Hepatocyte (in vitro differentiated cells): Measurements from ENCODE around the gene C4orf51. TPM values are rescaled to one million over a fixed set of nuclear protein-coding genes. Genes with fewer than 3 reads are reported as not detected.

Experiments used
- DNase-seq: peaks from one replicate; pipeline ENCODE4 v3.0.0-alpha.2; 2016; ENCODE audit warnings: low spot score
- H2AFZ ChIP-seq: fragments of 200-600 bp; sonication (generic); 2 replicates; pipeline ENCODE4 v1.6.0; 2016; ENCODE audit warnings: antibody characterized with exemption, mild to moderate bottlenecking
- H3K27ac ChIP-seq: fragments of 200-600 bp; sonication (generic); 2 replicates; pipeline ENCODE4 v1.5.1; 2016; ENCODE audit warnings: mild to moderate bottlenecking
- H3K27me3 ChIP-seq: fragments of 200-600 bp; sonication (generic); 2 replicates; pipeline ENCODE4 v1.6.1; 2016
- H3K36me3 ChIP-seq: fragments of 200-600 bp; sonication (generic); replicated peaks from 2 replicates; pipeline ENCODE4 v1.5.1; 2016; ENCODE audit warnings: low read depth; ENCODE audit not compliant: insufficient read depth
- H3K4me1 ChIP-seq: fragments of 200-600 bp; sonication (generic); 2 replicates; pipeline ENCODE4 v1.5.1; 2016; ENCODE audit warnings: mild to moderate bottlenecking, moderate library complexity; ENCODE audit not compliant: insufficient read depth
- H3K4me2 ChIP-seq: fragments of 200-600 bp; sonication (generic); 2 replicates; pipeline ENCODE4 v1.6.0; 2016
- H3K4me3 ChIP-seq: fragments of 200-600 bp; sonication (generic); 2 replicates; pipeline ENCODE4 v1.5.1; 2016; ENCODE audit warnings: mild to moderate bottlenecking
- H3K79me2 ChIP-seq: fragments of 200-600 bp; sonication (generic); 2 replicates; pipeline ENCODE4 v1.6.0; 2017; ENCODE audit warnings: mild to moderate bottlenecking
- H3K9me2 ChIP-seq: fragments of 200-600 bp; sonication (generic); replicated peaks from 2 replicates; pipeline ENCODE4 v1.6.0; 2017; ENCODE audit warnings: mild to moderate bottlenecking; ENCODE audit not compliant: insufficient read depth
- H3K9me3 ChIP-seq: fragments of 200-600 bp; sonication (generic); 2 replicates; pipeline ENCODE4 v1.5.1; 2016; ENCODE audit warnings: low read depth, mild to moderate bottlenecking
- H4K20me1 ChIP-seq: fragments of 200-600 bp; sonication (generic); 2 replicates; pipeline ENCODE4 v1.6.0; 2016; ENCODE audit warnings: mild to moderate bottlenecking; ENCODE audit not compliant: insufficient read depth, poor library complexity, severe bottlenecking
- CTCF ChIP-seq: fragments of 200-600 bp; sonication (generic); IDR thresholded peaks from 2 replicates; pipeline ENCODE4 v1.5.1; 2016; ENCODE audit warnings: antibody characterized with exemption, mild to moderate bottlenecking; ENCODE audit not compliant: poor library complexity
- EZH2 ChIP-seq: fragments of 200-600 bp; sonication (generic); IDR thresholded peaks from 2 replicates; pipeline ENCODE4 v1.6.1; 2016; ENCODE audit warnings: antibody characterized with exemption, mild to moderate bottlenecking, borderline replicate concordance
- EZH2phosphoT487 ChIP-seq: fragments of 200-600 bp; sonication (generic); IDR thresholded peaks from one replicate; pipeline ENCODE4 v1.6.1; 2018; ENCODE audit warnings: antibody characterized with exemption, mild to moderate bottlenecking, low read depth, moderate library complexity; ENCODE audit not compliant: unreplicated experiment, severe bottlenecking
- WGBS: methylation state at CpG from one replicate; pipeline ENCODE4 v1.1.6; 2016; ENCODE audit warnings: low lambda C conversion rate; ENCODE audit errors: missing lambda C conversion rate; 5-methylcytosine and 5-hydroxymethylcytosine counted together
- polyA plus RNA-seq: library from polyadenylated mRNA; unstranded; fragments of >200 nt; fragmentation: Nextera tagmentation; extraction: Ambion mirVana; gene quantifications from 2 replicates; pipeline ENCODE4 v1.2.1, GENCODE V29; 2016
- total RNA-seq: library from RNA; depleted of rRNA; stranded (reverse); fragments of >200 nt; gene quantifications from 2 replicates; pipeline ENCODE4 v1.2.3, GENCODE V29; 2014

C4orf51 gene
- total and polyA plus RNA-seq, 2 experiments from 2014 or later = not detected

GRCh38 chr4:145736241-145736831 lies 56.4 kb downstream of the C4orf51 start:
- Histone ChIP-seq H3K4me3 (no peak overlapping the region), H3K79me2 (no peaks in the 10 kb centered on the region), H3K4me1 (peaks cover 34% of the 10 kb centered on the region), H2AFZ (no peak overlapping the region), H3K27ac (peak overlapping the region; percentile 99), H3K9me2 (no peaks in the 10 kb centered on the region), H3K4me2 (no peak overlapping the region), H4K20me1 (no peaks in the 10 kb centered on the region), H3K9me3 (no peaks in the 10 kb centered on the region), H3K36me3 (no peaks in the 10 kb centered on the region), H3K27me3 (no peaks in the 10 kb centered on the region)
- TF ChIP-seq EZH2 (no peak), CTCF (no peak), EZH2phosphoT487 (no peak)
- 73% methylated on average over 9 of the region's 9 CpGs for WGBS
- DNase-seq = no peak

- peak; percentile 48 for DNase-seq
- 44% methylated on average over 5 of the region's 5 CpGs for WGBS
- Histone ChIP-seq H2AFZ (no peak overlapping the region), H3K79me2 (no peaks in the 10 kb centered on the region), H3K4me2 (no peak overlapping the region), H3K27me3 (no peaks in the 10 kb centered on the region), H3K4me3 (no peak overlapping the region), H3K27ac (no peak overlapping the region), H3K9me3 (no peaks in the 10 kb centered on the region), H3K9me2 (no peaks in the 10 kb centered on the region), H4K20me1 (no peaks in the 10 kb centered on the region), H3K4me1 (peaks cover 11% of the 10 kb centered on the region), H3K36me3 (no peaks in the 10 kb centered on the region)
- TF ChIP-seq EZH2 = no peak
- no peak for TF ChIP-seq EZH2phosphoT487
- no peak for TF ChIP-seq CTCF
Measured at GRCh38 chr4:145739845-145740244, 59.9 kb downstream of the C4orf51 start.

- peaks cover 1% of the 10 kb centered on the region for H3K4me1 ChIP-seq
- no peaks in the 10 kb centered on the region for H3K79me2 ChIP-seq
- H3K4me2 ChIP-seq = no peak overlapping the region
- no peaks in the 10 kb centered on the region for H3K27me3 ChIP-seq
- no peaks in the 10 kb centered on the region for H4K20me1 ChIP-seq
- H3K9me3 ChIP-seq = no peaks in the 10 kb centered on the region
- no peak overlapping the region for H3K27ac ChIP-seq
- no peak overlapping the region for H3K4me3 ChIP-seq
- 41% methylated on average over 2 of the region's 2 CpGs for WGBS
- H3K9me2 ChIP-seq = no peaks in the 10 kb centered on the region
- DNase-seq = no peak
- no peaks in the 10 kb centered on the region for H3K36me3 ChIP-seq
- H2AFZ ChIP-seq = no peak overlapping the region
- no peak for TF ChIP-seq CTCF
- TF ChIP-seq EZH2 = no peak
- TF ChIP-seq EZH2phosphoT487 = no peak
Measured at GRCh38 chr4:145740806-145741205, 60.9 kb downstream of the C4orf51 start.
